GM12878 (cell line): ENCODE results near the gene UTF1. TPM values are rescaled to one million over a fixed set of nuclear protein-coding genes. Genes with fewer than 3 reads are reported as not detected.
A peak's percentile ranks its signal among the peaks of the same experiment; 100 is the strongest.

Experiments
- ATAC-seq: fragments of 200-7000 bp; cut with Tn5 transposase; 3 replicates; pipeline ENCODE4 v1.9.1; 2020; ENCODE audit warnings: mild to moderate bottlenecking, moderate library complexity
- BruUV-seq: library from RNA; stranded (reverse); fragments of 400-500 nt; replicated peaks from 2 replicates; lab custom pipeline; 2021; lab: Mats Ljungman, UMichigan
- CTCF ChIA-PET: fragments of 300-600 bp; sonication (Branson Sonifier 250); formaldehyde crosslinking; extraction: SDS; loops from one replicate; lab custom pipeline; 2021; ENCODE audit warnings: inconsistent platforms; lab: Yijun Ruan, JAX
- POLR2A ChIA-PET: fragments of 350-600 bp; formaldehyde crosslinking; extraction: SDS; loops from one replicate; lab custom pipeline; 2021; ENCODE audit warnings: inconsistent platforms; lab: Charles Lee
- RAD21 ChIA-PET: fragments of 300-600 bp; sonication (Branson Sonifier 250); formaldehyde crosslinking; loops from one replicate; lab custom pipeline; 2023; ENCODE audit warnings: antibody characterized with exemption; ENCODE audit not compliant: unreplicated experiment; lab: Charles Lee
- SMC1A ChIA-PET: fragments of 300-600 bp; sonication (Branson Sonifier 250); formaldehyde crosslinking; loops from one replicate; lab custom pipeline; 2023; ENCODE audit not compliant: unreplicated experiment, uncharacterized antibody; lab: Charles Lee
- DNase-seq: peaks from one replicate; pipeline ENCODE4 v3.0.0-alpha.2; 2011; ENCODE audit warnings: low read depth, low spot score
- FAIRE-seq: peaks from 3 replicates; lab custom pipeline; 2011; peaks lifted over from hg19 to GRCh38; lab: Jason Lieb, UNC
- H2AFZ ChIP-seq: 2 replicates; pipeline ENCODE4 v1.6.0; 2011; ENCODE audit warnings: low read depth, low read length, control low read depth; ENCODE audit not compliant: control insufficient read depth
- H3K27ac ChIP-seq: 2 replicates; pipeline ENCODE4 v1.5.1; 2011; ENCODE audit warnings: control low read depth; ENCODE audit not compliant: control insufficient read depth, insufficient read depth
- H3K27me3 ChIP-seq, 2 experiments: replicated peaks in 1 of 2; 2 replicates each; pipeline versions ENCODE4 v1.6.0 to v1.6.1; 2011; ENCODE audit warnings: low read length in 1 of 2; ENCODE audit not compliant: control insufficient read depth in 2 of 2, insufficient read depth in 2 of 2
- H3K36me3 ChIP-seq, 2 experiments: 2 replicates each; pipeline ENCODE4 v1.5.1; 2011; ENCODE audit warnings: low read length in 1 of 2; ENCODE audit not compliant: control insufficient read depth in 2 of 2, insufficient read depth in 2 of 2
- H3K4me1 ChIP-seq: 2 replicates; pipeline ENCODE4 v1.6.1; 2011; ENCODE audit warnings: mild to moderate bottlenecking, low read length, moderate library complexity, mixed read lengths; ENCODE audit not compliant: control insufficient read depth, insufficient read depth
- H3K4me2 ChIP-seq: 2 replicates; pipeline ENCODE4 v1.6.0; 2011; ENCODE audit warnings: control low read depth; ENCODE audit not compliant: control insufficient read depth, insufficient read depth
- H3K4me3 ChIP-seq: fragments of 200-600 bp; sonication (generic); 2 replicates; pipeline ENCODE4 v1.5.1; 2016
- H3K79me2 ChIP-seq: 2 replicates; pipeline ENCODE4 v1.6.0; 2011; ENCODE audit warnings: low read length; ENCODE audit not compliant: control insufficient read depth, insufficient read depth
- H3K9ac ChIP-seq: 2 replicates; pipeline ENCODE4 v1.8.0; 2011; ENCODE audit warnings: low read length, control low read depth, mixed read lengths; ENCODE audit not compliant: control insufficient read depth, insufficient read depth
- H3K9me3 ChIP-seq: replicated peaks from 3 replicates; pipeline ENCODE4 v1.5.1; 2011; ENCODE audit warnings: mild to moderate bottlenecking, low read length; ENCODE audit not compliant: control insufficient read depth, insufficient read depth
- H4K20me1 ChIP-seq: 2 replicates; pipeline ENCODE4 v1.6.0; 2011; ENCODE audit not compliant: control insufficient read depth, insufficient read depth
- ATF7 ChIP-seq: fragments of 450-650 bp; IDR thresholded peaks from 2 replicates; pipeline ENCODE4 v1.6.1; 2016; ENCODE audit warnings: low read depth, mild to moderate bottlenecking
- HDAC6 ChIP-seq: fragments of 200-600 bp; sonication (generic); IDR thresholded peaks from one replicate; pipeline ENCODE4 v1.8.0; 2017; ENCODE audit warnings: antibody characterized with exemption; ENCODE audit not compliant: unreplicated experiment
- NBN ChIP-seq: fragments of 450-650 bp; IDR thresholded peaks from 2 replicates; pipeline ENCODE4 v1.6.1; 2016
- RELA ChIP-seq: fragments of 450-650 bp; IDR thresholded peaks from 2 replicates; pipeline ENCODE4 v1.8.0; 2014; ENCODE audit warnings: borderline replicate concordance; ENCODE audit not compliant: partially characterized antibody
- TBL1XR1 ChIP-seq: IDR thresholded peaks from 2 replicates; pipeline ENCODE4 v1.6.1; 2012; ENCODE audit warnings: low read depth, low read length, improper control_type of control experiment
- TCF3 ChIP-seq: IDR thresholded peaks from 2 replicates; pipeline ENCODE4 v1.6.1; 2012; ENCODE audit warnings: low read depth, mild to moderate bottlenecking, low read length, borderline replicate concordance; ENCODE audit not compliant: insufficient read depth
- ZNF384 ChIP-seq: IDR thresholded peaks from 2 replicates; pipeline ENCODE4 v1.6.1; 2012; ENCODE audit warnings: low read depth, mild to moderate bottlenecking, low read length, improper control_type of control experiment, borderline replicate concordance
- WGBS: methylation state at CpG from one replicate; pipeline ENCODE4 v1.1.6; 2016; ENCODE audit warnings: low lambda C conversion rate; ENCODE audit not compliant: insufficient replicate concordance, insufficient coverage; ENCODE audit errors: missing lambda C conversion rate; 5-methylcytosine and 5-hydroxymethylcytosine counted together
- in situ Hi-C: fragments of 300-500 bp; cut with MboI; formaldehyde crosslinking; loops from 9 replicates; pipeline ENCODE4 v1.14.3; 2018; ENCODE audit warnings: mixed read lengths
- intact Hi-C: fragments of 100-400 bp; cut with micrococcal nuclease; formaldehyde crosslinking; loops from one replicate; pipeline ENCODE4 v1.14.2; 2022; ENCODE audit not compliant: unreplicated experiment
- polyA plus RNA-seq, 11 experiments: library from polyadenylated mRNA; depleted of rRNA in 4 of 11; unstranded in 6 of 11; stranded (reverse) in 5 of 11; fragments of >200 nt; fragmentation: Nextera tagmentation in 4 of 11; fragmentation: Illumina TruSeq in 1 of 11; extraction: Ambion mirVana in 4 of 11; extraction: Trizol in 1 of 11; gene quantifications; 1 replicate in 1 of 11; 2 replicates in 10 of 11; pipeline versions ENCODE4 v1.2.1 to v1.2.3, GENCODE V29; 2011 to 2016; ENCODE audit warnings: inconsistent platforms in 2 of 11, missing spikeins in 2 of 11, low read depth in 1 of 11
- total RNA-seq, 4 experiments: library from RNA; depleted of rRNA in 3 of 4; stranded (reverse); fragments of >200 nt in 3 of 4; fragmentation: Illumina TruSeq in 1 of 4; extraction: Trizol in 1 of 4; gene quantifications; 2 replicates each; pipeline versions ENCODE4 v1.2.1 to v1.2.3, GENCODE V29; 2013 to 2021

Gene UTF1
- total and polyA plus RNA-seq, 10 of the 15 experiments (the other 5 are each of a cell fraction or from before 2014, with no cell fraction given), result not detected

- no peak for TF ChIP-seq TCF3
- no peak for TF ChIP-seq RELA
- no peak for TF ChIP-seq ZNF384
- TF ChIP-seq NBN, result no peak
- TF ChIP-seq ATF7, result no peak
- no peak for TF ChIP-seq TBL1XR1
- TF ChIP-seq HDAC6, result no peak
- Histone ChIP-seq H3K4me2 (peak overlapping the region; percentile 48), H3K9ac (no peak overlapping the region), H3K27me3 (no peaks in the 10 kb centered on the region), H3K27ac (no peak overlapping the region), H4K20me1 (no peaks in the 10 kb centered on the region; the same call in 1 of the 2 replicates), H3K4me3 (no peak overlapping the region), H3K36me3 (peaks cover 6 to 34% of the 10 kb centered on the region in 2 experiments), H3K79me2 (peaks cover 23% of the 10 kb centered on the region), H3K9me3 (no peaks in the 10 kb centered on the region), H2AFZ (no peak overlapping the region), H3K4me1 (peaks cover 29% of the 10 kb centered on the region)
- ATAC-seq (no peak), FAIRE-seq (no peak), DNase-seq (no peak)
- no TSS peak for BruUV-seq
- WGBS, result 91% methylated on average over 17 of the region's 28 CpGs
- in situ Hi-C loops, result no loop called here
- CTCF ChIA-PET, result interaction anchor here (1.6 to 3.2 kb wide), 3 partner anchors 10 to 117 kb away, joined by 4 to 15 read pairs (median 8); no protein-coding TSS in a partner anchor
- intact Hi-C loops, result loop anchor here (2.0 kb wide), 1 partner anchor 35 kb away; the partner anchor contains the start of genes TUBGCP2 and ZNF511
- SMC1A ChIA-PET, result no interaction called here
- POLR2A ChIA-PET, result no interaction called here
- RAD21 ChIA-PET, result interaction anchor here (2.4 kb wide), 1 partner anchor 13 kb away, joined by 9 read pairs; no protein-coding TSS in a partner anchor
Observed at GRCh38 chr10:133273534-133274143, 43.6 kb downstream of the UTF1 start.
